Stimulated activated effector memory CD8-positive, alpha-beta T cell treated with anti-CD3 and anti-CD28 coated beads, Interleukin-12 subunit alpha, Interleukin-12 subunit beta, amount 100 ng/mL, for 72 hours (primary cell): ENCODE measurements around the gene TBX18.
A peak's percentile ranks its signal among the peaks of the same experiment; 100 is the strongest.

Experiments
- ATAC-seq: fragments of 150-1000 bp; cut with Tn5 transposase; 2 replicates; pipeline ENCODE4 v1.10.0; 2021
- DNase-seq, 2 donors: peaks; one replicate each; pipeline ENCODE4 v3.0.0; 2021 to 2022; ENCODE audit warnings: low spot score in 2 of 2
- H3K27ac Mint-ChIP-seq: one replicate; pipeline ENCODE4 v1.8.0; 2022; ENCODE audit warnings: mild to moderate bottlenecking, mixed read lengths
- H3K36me3 Mint-ChIP-seq: one replicate; pipeline ENCODE4 v1.8.0; 2022; ENCODE audit warnings: mild to moderate bottlenecking, mixed read lengths
- H3K4me1 Mint-ChIP-seq: one replicate; pipeline ENCODE4 v1.8.0; 2022; ENCODE audit warnings: mixed read lengths
- H3K4me3 Mint-ChIP-seq: one replicate; pipeline ENCODE4 v1.8.0; 2022; ENCODE audit warnings: mild to moderate bottlenecking, mixed read lengths
- H3K9me3 Mint-ChIP-seq: one replicate; pipeline ENCODE4 v1.8.0; 2022; ENCODE audit warnings: mixed read lengths

TBX18 gene

GRCh38 chr6:84766799-84767525 is 2.6 kb upstream of the TBX18 start:
- ATAC-seq (no peak), DNase-seq (no peak)
- Mint-ChIP-seq H3K27ac (no peak overlapping the region), H3K9me3 (no peaks in the 10 kb centered on the region), H3K36me3 (peaks cover 10% of the 10 kb centered on the region), H3K4me1 (peaks cover 7% of the 10 kb centered on the region), H3K4me3 (no peak overlapping the region)

- Mint-ChIP-seq H3K36me3 (peaks cover 10% of the 10 kb centered on the region), H3K4me1 (peaks cover 7% of the 10 kb centered on the region), H3K27ac (no peak overlapping the region), H3K4me3 (no peak overlapping the region), H3K9me3 (no peaks in the 10 kb centered on the region)
- no peak for ATAC-seq
- DNase-seq = no peak
These were observed 1.9 kb upstream of the TBX18 start for GRCh38 chr6:84766118-84766798.

- H3K4me1 Mint-ChIP-seq = peaks cover 7% of the 10 kb centered on the region
- H3K4me3 Mint-ChIP-seq = peak overlapping the region; percentile 38
- peak; percentile 32 for ATAC-seq
These were observed 489 bp downstream of the TBX18 start for GRCh38 chr6:84763886-84764331.

GRCh38 chr6:84763003-84763885 is 1.2 kb downstream of the TBX18 start:
- no peak overlapping the region for H3K27ac Mint-ChIP-seq
- H3K4me3 Mint-ChIP-seq = no peak overlapping the region
- no peaks in the 10 kb centered on the region for H3K9me3 Mint-ChIP-seq
- ATAC-seq (peak; percentile 8), DNase-seq (no peak)
- peaks cover 7% of the 10 kb centered on the region for H3K4me1 Mint-ChIP-seq
- peaks cover 10% of the 10 kb centered on the region for H3K36me3 Mint-ChIP-seq

More at GRCh38 chr6:84763886-84764331, 489 bp downstream of the TBX18 start:
- Mint-ChIP-seq H3K9me3 (no peaks in the 10 kb centered on the region), H3K36me3 (peaks cover 10% of the 10 kb centered on the region), H3K27ac (no peak overlapping the region)
- no peak for DNase-seq

- Mint-ChIP-seq H3K36me3 (peaks cover 10% of the 10 kb centered on the region), H3K9me3 (no peaks in the 10 kb centered on the region), H3K27ac (no peak overlapping the region), H3K4me3 (no peak overlapping the region), H3K4me1 (peaks cover 7% of the 10 kb centered on the region)
- DNase-seq = no peak
- ATAC-seq = no peak
These were observed 2.0 kb downstream of the TBX18 start for GRCh38 chr6:84762220-84763002.

GRCh38 chr6:84758486-84758885 is 5.9 kb downstream of the TBX18 start:
- H3K4me3 Mint-ChIP-seq = no peak overlapping the region
- no peak overlapping the region for H3K27ac Mint-ChIP-seq
- peaks cover 4% of the 10 kb centered on the region for H3K36me3 Mint-ChIP-seq
- ATAC-seq (no peak), DNase-seq (no peak)
- H3K9me3 Mint-ChIP-seq = peaks cover 3% of the 10 kb centered on the region
- H3K4me1 Mint-ChIP-seq = no peaks in the 10 kb centered on the region

- Mint-ChIP-seq H3K9me3 (peaks cover 3% of the 10 kb centered on the region), H3K4me1 (no peaks in the 10 kb centered on the region), H3K27ac (no peak overlapping the region), H3K36me3 (no peaks in the 10 kb centered on the region), H3K4me3 (no peak overlapping the region)
- no peak for ATAC-seq
- no peak for DNase-seq
These were observed 7.5 kb downstream of the TBX18 start for GRCh38 chr6:84756877-84757276.

GRCh38 chr6:84756466-84756865 is 7.9 kb downstream of the TBX18 start:
- no peak overlapping the region for H3K27ac Mint-ChIP-seq
- H3K4me1 Mint-ChIP-seq = no peaks in the 10 kb centered on the region
- no peak for ATAC-seq
- H3K9me3 Mint-ChIP-seq = peaks cover 3% of the 10 kb centered on the region
- DNase-seq = no peak
- no peaks in the 10 kb centered on the region for H3K36me3 Mint-ChIP-seq
- no peak overlapping the region for H3K4me3 Mint-ChIP-seq

GRCh38 chr6:84753173-84753572 is 11.2 kb downstream of the TBX18 start:
- no peak overlapping the region for H3K4me3 Mint-ChIP-seq
- no peaks in the 10 kb centered on the region for H3K36me3 Mint-ChIP-seq
- ATAC-seq = no peak
- H3K27ac Mint-ChIP-seq = no peak overlapping the region
- H3K4me1 Mint-ChIP-seq = no peaks in the 10 kb centered on the region
- DNase-seq = no peak
- H3K9me3 Mint-ChIP-seq = peaks cover 3% of the 10 kb centered on the region

GRCh38 chr6:84752118-84752850 is 12.1 kb downstream of the TBX18 start:
- no peak for ATAC-seq
- Mint-ChIP-seq H3K4me1 (no peaks in the 10 kb centered on the region), H3K9me3 (peaks cover 6% of the 10 kb centered on the region), H3K36me3 (no peaks in the 10 kb centered on the region), H3K27ac (no peak overlapping the region), H3K4me3 (no peak overlapping the region)
- no peak for DNase-seq

- DNase-seq (no peak), ATAC-seq (no peak)
- no peaks in the 10 kb centered on the region for H3K36me3 Mint-ChIP-seq
- H3K4me1 Mint-ChIP-seq = no peaks in the 10 kb centered on the region
- H3K27ac Mint-ChIP-seq = no peak overlapping the region
- H3K9me3 Mint-ChIP-seq = peaks cover 3% of the 10 kb centered on the region
- H3K4me3 Mint-ChIP-seq = no peak overlapping the region
These were observed 15.2 kb downstream of the TBX18 start for GRCh38 chr6:84749181-84749580.

GRCh38 chr6:84748376-84748775 is 16.0 kb downstream of the TBX18 start:
- Mint-ChIP-seq H3K4me3 (no peak overlapping the region), H3K4me1 (no peaks in the 10 kb centered on the region), H3K9me3 (peaks cover 3% of the 10 kb centered on the region), H3K36me3 (no peaks in the 10 kb centered on the region), H3K27ac (no peak overlapping the region)
- no peak for ATAC-seq
- no peak for DNase-seq

GRCh38 chr6:84743616-84744015 is 20.8 kb downstream of the TBX18 start:
- Mint-ChIP-seq H3K4me3 (no peak overlapping the region), H3K27ac (no peak overlapping the region), H3K9me3 (peaks cover 3% of the 10 kb centered on the region), H3K4me1 (no peaks in the 10 kb centered on the region), H3K36me3 (no peaks in the 10 kb centered on the region)
- DNase-seq (no peak), ATAC-seq (no peak)

- Mint-ChIP-seq H3K27ac (no peak overlapping the region), H3K36me3 (no peaks in the 10 kb centered on the region), H3K9me3 (peaks cover 4% of the 10 kb centered on the region), H3K4me1 (no peaks in the 10 kb centered on the region), H3K4me3 (no peak overlapping the region)
- no peak for DNase-seq
- no peak for ATAC-seq
These were observed 24.0 kb downstream of the TBX18 start for GRCh38 chr6:84740385-84740784.
